Inferior parietal cortex (tissue), 1 donor: Measurements from ENCODE around the gene NDUFS2.

Source experiments
- DNase-seq: peaks from one replicate; pipeline ENCODE4 v3.0.0-alpha.2; 2016; ENCODE audit errors: extremely low spot score

The NDUFS2 gene

GRCh38 chr1:161172776-161173376 lies 29.3 kb upstream of the NDUFS2 start:
- DNase-seq, result no peak

- DNase-seq, result no peak
These were observed 28.5 kb upstream of the NDUFS2 start for GRCh38 chr1:161173711-161174110.

- DNase-seq, result no peak
These were observed 27.3 kb upstream of the NDUFS2 start for GRCh38 chr1:161174911-161175310.

DNA sequence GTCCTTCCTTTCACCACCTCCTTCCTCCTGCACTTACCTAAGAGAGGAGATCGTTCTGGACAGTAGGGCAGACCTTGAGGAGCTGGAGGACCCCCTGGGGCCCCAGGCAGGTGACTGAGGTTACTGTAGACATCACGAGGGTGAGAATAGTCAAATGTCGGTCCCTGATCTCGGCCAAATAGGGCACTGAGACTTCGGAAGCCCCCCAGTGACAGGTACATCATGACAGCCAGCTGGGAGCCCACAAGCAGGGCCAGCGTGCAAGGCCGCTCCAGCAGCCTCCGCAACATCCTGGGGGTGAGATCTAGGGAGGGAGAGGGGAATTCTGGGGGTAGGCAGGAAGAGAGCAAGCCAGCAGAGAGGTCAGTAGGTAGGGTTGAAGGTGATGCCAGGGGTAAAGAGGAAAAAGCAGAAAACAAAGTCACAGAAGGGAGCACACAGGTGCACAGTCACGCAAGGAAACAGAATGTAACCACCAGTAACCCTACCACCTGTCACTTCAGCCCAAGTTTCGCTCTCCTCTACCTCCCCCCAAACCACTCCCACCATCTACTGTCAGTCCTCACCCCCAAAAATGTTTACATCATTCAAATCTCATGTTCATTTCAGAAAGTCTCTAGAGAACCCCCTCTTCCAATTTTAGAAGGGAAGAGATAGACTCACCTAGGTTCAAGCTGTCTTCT lies 26.3 kb upstream of the NDUFS2 start:
- no peak for DNase-seq

- no peak for DNase-seq
These were observed 25.6 kb upstream of the NDUFS2 start for GRCh38 chr1:161176468-161177111.

DNA sequence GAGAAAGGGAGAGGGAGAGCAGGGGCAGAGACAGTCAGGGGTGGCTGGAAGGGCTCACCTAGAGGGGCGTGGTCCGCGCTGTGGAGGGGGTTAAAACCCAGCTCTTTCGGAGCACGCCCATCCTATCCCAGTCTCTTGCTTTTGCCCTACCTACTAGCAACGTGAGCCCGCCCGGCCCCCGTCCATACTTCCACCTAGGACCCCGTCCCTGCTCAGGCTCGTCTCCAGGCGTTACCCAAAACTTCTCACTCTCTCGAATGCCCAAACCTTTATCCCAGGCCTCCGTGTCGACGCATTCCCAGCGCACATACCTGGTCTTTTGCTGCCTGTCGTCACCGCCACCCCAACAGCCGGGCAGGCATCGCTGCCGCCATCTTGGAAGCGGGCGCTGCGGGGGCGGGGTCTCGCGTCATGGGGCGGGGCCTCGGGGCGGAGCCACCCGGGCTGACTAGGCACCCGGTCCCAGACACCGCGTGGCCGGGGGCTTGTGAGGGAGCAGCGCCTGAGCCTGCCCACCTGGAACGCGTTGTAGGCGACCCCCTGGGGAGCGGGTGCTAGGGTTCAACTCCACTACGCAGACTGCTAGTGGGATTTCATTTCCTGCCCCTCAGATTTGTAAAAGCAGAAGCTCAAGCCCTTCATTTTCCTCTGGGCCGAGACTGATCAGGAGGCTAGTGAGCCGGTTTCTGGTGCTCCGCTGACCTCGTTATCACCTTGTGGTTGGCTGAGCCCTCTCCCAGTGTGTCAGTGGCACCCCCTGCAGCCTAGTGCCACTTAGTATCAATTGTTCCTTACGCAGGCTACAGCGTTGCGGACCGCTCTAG lies 24.8 kb upstream of the NDUFS2 start, which contains the start of gene B4GALT3:
B4GALT3 (minus strand) TSS at position 396 of the 824 bp plus-strand sequence. CDS start 1,447 bp downstream, outside the sequence.
- peak; percentile 82 for DNase-seq

- DNase-seq, result no peak
These were observed 24.3 kb upstream of the NDUFS2 start for GRCh38 chr1:161177936-161178244.

GRCh38 chr1:161179698-161180097 lies 22.5 kb upstream of the NDUFS2 start:
- DNase-seq, result no peak

DNA sequence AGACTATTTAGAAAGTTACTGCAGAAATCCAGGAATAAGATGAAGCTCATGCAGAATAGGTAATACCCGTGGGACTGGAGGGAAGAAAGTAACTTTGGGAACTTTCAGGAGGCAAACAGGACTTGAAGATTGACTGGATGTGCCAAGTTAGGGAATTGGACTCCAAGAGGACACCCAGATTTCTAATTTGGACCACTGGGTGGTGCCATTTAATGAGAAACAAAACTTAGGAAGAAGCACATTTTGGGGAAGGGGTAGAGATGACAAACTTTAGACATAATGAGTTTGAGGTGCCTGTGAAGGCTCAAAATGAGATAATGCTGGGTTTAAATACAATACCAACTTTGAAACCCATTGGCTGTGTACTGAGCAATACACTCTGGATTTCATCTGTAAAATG lies 21.5 kb upstream of the NDUFS2 start:
- no peak for DNase-seq

DNA sequence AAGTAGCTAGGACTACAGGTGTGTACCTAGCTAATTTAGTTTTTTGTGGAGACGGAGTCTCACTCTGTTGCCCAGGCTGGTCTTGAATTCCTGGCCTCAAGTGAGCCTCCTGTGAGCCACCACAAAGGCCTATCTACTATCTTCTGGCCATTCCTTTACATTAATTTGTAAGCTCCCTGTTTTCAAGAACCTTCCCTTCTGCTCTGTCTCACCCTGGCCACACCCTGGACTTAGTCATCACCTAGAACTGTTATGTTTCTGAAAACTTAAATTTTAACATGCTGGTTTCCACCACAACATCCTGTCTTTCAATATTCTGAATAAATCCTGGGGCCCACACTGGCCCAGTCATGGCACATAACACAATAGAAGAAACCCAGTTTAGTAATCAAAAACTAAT lies 20.0 kb upstream of the NDUFS2 start:
- DNase-seq, result no peak

GRCh38 chr1:161185282-161185682 lies 16.9 kb upstream of the NDUFS2 start:
- DNase-seq, result peak; percentile 63

DNA sequence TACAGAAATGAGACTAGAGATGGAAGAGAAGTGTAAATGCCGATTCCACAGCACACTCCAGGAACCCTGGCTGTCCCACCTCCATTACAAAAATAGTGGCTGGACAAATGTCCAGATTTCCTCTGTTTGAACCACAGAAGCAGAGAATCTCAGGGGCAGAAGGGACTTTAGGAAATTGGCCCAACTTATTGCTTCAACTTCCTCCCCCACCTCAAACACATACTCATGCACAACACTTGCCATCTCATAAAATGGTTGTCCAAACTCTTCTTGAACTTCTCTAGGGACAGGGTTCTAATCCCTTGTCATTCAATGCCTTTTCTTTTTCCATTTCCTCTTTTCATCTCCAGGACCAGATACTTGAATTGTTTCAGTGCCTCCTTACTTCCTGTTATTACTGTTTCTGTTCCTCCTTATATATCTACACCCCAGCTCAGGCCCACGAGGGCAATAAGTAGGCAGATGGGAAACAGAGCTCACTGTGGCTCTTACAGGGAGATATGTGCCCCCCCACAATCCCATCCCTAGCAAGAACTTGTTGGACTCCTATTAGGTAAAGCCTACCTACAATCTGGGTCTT lies 16.3 kb upstream of the NDUFS2 start:
- DNase-seq, result no peak

DNA sequence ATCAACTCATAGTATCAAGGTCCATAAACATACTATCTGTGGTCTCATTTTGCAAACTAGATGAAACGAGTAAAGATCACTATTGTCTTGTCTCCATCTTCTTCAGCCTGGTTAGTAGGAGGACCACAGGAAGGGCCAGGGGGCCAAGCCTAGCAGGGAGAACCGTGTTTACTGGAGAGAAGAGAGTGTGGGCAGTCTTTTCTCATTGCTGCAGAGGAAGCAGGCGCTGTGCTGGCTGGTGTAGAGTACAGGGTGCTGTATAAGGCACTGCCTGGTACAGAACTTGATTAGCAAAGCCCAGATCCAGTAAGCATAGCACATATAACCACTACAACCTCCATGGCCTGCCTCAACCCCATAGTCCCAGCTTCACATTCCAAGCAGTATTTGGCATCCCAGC lies 14.9 kb upstream of the NDUFS2 start:
- DNase-seq, result no peak

DNA sequence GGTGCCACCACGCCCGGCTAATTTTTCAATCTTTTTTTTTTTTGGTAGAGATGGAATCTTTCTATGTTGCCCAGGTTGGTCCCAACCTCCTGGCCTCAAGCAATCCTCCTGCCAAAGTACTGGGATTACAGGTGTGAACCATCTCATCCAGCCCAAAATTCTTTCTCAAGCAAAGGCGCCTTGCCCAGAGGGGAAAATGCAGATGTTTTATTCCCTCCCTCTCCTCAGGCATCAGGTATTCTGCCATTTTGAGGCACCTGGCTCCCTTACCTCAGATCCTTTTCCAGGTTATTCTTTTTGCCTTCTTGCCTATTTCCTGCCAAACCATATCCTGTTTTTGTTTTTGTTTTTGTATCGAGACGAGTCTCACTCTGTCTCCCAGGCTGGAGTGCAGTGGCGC lies 13.8 kb upstream of the NDUFS2 start:
- no peak for DNase-seq

- DNase-seq, result no peak
These were observed 13.1 kb upstream of the NDUFS2 start for GRCh38 chr1:161189036-161189435.

DNA sequence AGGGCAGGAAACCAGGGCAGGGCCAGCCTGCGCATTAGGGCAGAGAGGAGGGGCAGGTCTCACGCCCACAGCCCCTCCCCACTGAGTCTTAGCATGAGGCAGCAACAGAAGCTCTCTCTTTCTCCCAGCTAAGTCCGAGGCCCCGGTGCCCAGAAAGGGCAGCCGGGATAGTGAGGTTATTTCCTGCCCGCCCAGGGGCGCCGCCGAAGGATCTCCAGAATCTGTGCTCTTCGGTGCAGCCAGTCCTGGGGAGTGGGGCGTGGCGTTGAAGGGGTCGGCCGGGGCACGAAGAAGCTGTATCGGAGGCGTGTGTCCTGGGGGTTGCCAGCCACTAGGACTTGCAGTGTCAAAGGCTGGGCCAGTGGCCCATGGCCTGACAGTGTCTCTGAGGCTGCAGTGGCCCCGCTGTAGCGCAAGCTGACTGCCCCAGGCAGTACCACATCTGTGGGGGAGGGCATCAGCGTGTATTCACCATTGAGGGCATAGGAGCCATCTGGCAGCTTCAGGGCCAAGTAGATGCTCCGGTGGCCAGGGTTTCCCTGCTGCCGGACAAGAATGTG lies 11.1 kb upstream of the NDUFS2 start:
- no peak for DNase-seq

DNA sequence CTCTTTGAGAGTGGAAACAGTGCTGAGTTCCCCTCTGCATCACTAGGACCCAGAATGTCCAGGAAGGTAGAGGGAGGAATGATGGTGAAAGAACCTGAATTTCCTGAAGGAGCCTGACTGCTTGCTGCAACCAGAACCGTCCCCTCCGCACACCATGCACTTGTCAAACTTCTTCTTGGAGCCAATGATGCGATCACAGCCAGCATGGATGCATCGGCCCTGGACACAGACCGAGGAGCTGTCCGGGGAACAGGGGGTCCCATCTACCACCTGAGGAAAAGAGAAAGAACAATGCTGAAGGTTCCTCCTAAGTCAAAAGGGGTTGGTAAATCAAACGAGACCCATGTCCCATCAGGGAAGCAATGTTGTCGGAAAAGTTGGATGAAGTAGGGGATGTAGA lies 10.2 kb upstream of the NDUFS2 start:
- no peak for DNase-seq

- DNase-seq, result peak; percentile 89
These were observed 9.4 kb upstream of the NDUFS2 start for GRCh38 chr1:161192476-161193465.

DNA sequence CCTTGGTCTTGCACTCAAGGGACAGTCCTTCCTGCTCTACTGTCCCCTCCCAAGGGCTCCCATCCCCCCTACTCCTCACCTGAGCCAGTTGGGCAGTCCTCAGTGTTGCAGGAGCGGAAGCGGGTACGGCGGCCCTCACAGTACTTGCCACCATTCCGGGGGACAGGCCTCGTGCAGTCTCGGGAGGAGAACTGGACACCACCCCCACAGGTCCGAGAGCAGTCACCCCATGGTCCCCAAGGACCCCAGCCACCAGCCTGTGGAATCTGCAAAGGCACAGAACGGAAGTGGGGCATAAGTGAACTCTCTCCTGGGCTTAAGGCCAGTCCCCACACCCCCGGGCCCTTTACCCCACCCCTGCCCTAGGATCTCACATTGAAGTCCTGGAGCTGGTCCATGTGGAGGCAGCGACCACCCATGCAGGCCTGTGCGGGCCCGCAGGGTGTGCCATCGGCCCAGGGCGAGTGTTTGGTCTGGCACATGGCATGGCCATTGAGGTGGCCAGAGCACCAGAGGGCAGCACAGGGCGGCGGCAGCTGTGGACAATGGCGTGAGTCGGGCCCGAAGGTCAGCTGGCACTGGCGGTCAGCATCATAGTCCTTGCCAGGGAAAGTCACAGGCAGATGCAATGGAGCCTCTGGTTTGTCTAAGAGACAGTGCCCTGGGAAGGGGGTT lies 8.5 kb upstream of the NDUFS2 start:
- DNase-seq, result peak; percentile 75

DNA sequence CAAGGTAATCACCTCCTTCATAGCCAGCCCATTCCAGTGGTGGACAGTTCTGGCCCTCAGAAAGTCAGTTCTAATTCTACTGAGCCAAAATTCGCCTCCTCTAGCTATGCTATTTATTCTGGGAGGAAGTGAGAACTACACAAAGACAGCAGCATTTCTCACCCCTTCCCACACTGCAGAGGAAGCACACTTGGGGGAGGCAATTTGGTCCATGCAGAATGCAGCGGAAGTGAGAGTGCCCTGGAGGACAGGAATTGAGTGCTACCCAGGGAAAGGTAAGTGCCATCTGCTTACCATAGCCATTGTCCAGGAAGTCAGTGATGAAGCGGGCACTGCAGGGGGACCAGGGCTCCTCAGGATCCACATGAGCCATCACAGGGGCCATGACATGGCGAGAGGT lies 7.0 kb upstream of the NDUFS2 start:
- no peak for DNase-seq
